K562 (cell line): Measurements from ENCODE around the gene ZNF800. TPM values are rescaled to one million over a fixed set of nuclear protein-coding genes. Genes with fewer than 3 reads are reported as not detected.
A peak's percentile ranks its signal among the peaks of the same experiment; 100 is the strongest.

Experiments
- ARID2 ChIP-seq: fragments of 450-650 bp; IDR thresholded peaks from 2 replicates; pipeline ENCODE4 v1.6.1; 2017; ENCODE audit warnings: antibody characterized with exemption, mild to moderate bottlenecking
- BDP1 ChIP-seq: IDR thresholded peaks from 3 replicates; pipeline ENCODE4 v1.6.1; 2011; ENCODE audit not compliant: insufficient read length, insufficient read depth
- CEBPB ChIP-seq: fragments of 450-650 bp; IDR thresholded peaks from 2 replicates; pipeline ENCODE4 v1.6.1; 2016; ENCODE audit warnings: missing genetic modification characterization, missing compliant biosample characterization
- FOXP1 ChIP-seq: sonication (generic); formaldehyde crosslinking; IDR thresholded peaks from 2 replicates; pipeline ENCODE4 v1.8.0; 2022; ENCODE audit warnings: mild to moderate bottlenecking, missing genetic modification reagents
- NCOA2 ChIP-seq, 2 experiments: fragments of 450-650 bp; IDR thresholded peaks; 2 replicates each; pipeline ENCODE4 v1.6.1; 2018; ENCODE audit warnings: mild to moderate bottlenecking in 2 of 2, moderate library complexity in 1 of 2; ENCODE audit not compliant: partially characterized antibody in 2 of 2
- NFIC ChIP-seq: fragments of 450-650 bp; IDR thresholded peaks from 2 replicates; pipeline ENCODE4 v1.6.1; 2017; ENCODE audit warnings: mild to moderate bottlenecking, inconsistent platforms
- YY1 ChIP-seq, 3 experiments: IDR thresholded peaks; 2 replicates each; pipeline ENCODE4 v1.6.1; 2011; ENCODE audit warnings: low read length in 2 of 3, mild to moderate bottlenecking in 2 of 3, moderate library complexity in 2 of 3, borderline replicate concordance in 1 of 3, control low read depth in 1 of 3, low read depth in 1 of 3; ENCODE audit not compliant: insufficient read depth in 3 of 3, insufficient replicate concordance in 2 of 3, control insufficient read depth in 1 of 3, insufficient read length in 1 of 3; ENCODE audit errors: extremely low read depth in 1 of 3
- ZNF384 ChIP-seq: IDR thresholded peaks from 2 replicates; pipeline ENCODE4 v1.6.1; 2012; ENCODE audit warnings: low read depth, low read length, improper control_type of control experiment
- polyA plus RNA-seq, 8 experiments: library from polyadenylated mRNA; depleted of rRNA in 4 of 8; stranded (reverse) in 5 of 8; unstranded in 3 of 8; fragments of >200 nt; fragmentation: Nextera tagmentation in 2 of 8; fragmentation: Illumina TruSeq in 1 of 8; extraction: Ambion mirVana in 2 of 8; extraction: Trizol in 1 of 8; gene quantifications; 2 replicates each; pipeline versions ENCODE4 v1.2.1 to v1.2.3, GENCODE V29; 2011 to 2014; ENCODE audit warnings: inconsistent platforms in 1 of 8, missing spikeins in 1 of 8
- total RNA-seq, 7 experiments: library from RNA; depleted of rRNA in 6 of 7; stranded (reverse); fragments of >200 nt in 6 of 7; fragmentation: Illumina TruSeq in 2 of 7; extraction: Trizol in 2 of 7; gene quantifications; 2 replicates each; pipeline versions ENCODE4 v1.2.1 to v1.2.3, GENCODE V29; 2011 to 2021; ENCODE audit warnings: low replicate concordance in 1 of 7
- TF ChIP-seq, protein P1 (sequence below), 2 experiments: fragments of 450-650 bp; formaldehyde crosslinking in 1 of 2; IDR thresholded peaks; 2 replicates each; pipeline versions ENCODE4 v1.4.0 to v1.6.1; 2014 to 2020; ENCODE audit warnings: mild to moderate bottlenecking in 2 of 2, borderline replicate concordance in 1 of 2, low read depth in 1 of 2
- TF ChIP-seq, protein P2 (sequence below), 2 experiments: fragments of 250-450 bp in 1 of 2; fragments of 450-650 bp in 1 of 2; sonication (Bioruptor Pico) in 1 of 2; IDR thresholded peaks; 2 replicates each; pipeline versions ENCODE4 v1.6.1 to v1.8.0; 2016 to 2021; ENCODE audit warnings: mild to moderate bottlenecking in 2 of 2, moderate library complexity in 2 of 2, missing compliant biosample characterization in 1 of 2, missing genetic modification characterization in 1 of 2

The ZNF800 gene
- total and polyA plus RNA-seq, 9 of the 15 experiments (the other 6 are each of a cell fraction or from before 2014, with no cell fraction given): 7.5 to 58.3 (median 33.4) TPM

DNA sequence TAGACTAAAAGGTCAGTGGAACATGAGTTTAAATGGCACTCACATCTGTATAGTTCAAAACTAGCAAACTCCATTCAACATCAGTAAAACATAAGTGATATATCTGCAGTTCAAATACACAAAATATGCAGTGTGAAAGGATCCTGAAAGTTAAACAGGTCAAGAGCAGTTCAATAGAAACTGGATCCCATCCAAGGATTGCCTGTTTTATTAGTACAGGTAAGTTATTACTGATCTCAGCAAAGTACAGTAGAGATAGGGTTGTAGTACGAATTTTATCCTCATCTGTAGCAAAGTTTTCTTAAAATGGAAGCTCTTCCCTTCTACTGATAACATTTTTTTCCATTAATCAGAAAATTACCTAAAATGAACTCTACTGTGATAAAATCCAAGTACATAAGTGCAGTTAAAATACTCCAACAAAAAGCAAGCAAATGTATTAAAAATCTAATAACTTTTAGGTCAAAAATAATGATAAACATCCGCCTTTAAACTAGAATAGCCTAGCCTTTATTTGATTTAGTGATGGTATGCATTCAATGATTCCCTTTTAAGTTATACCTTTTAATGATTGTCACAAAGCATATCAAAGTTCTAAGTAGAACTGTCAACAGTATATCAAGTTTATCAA, 2.2 kb downstream of the ZNF800 start (continued):
- TF ChIP-seq, protein P1, sequence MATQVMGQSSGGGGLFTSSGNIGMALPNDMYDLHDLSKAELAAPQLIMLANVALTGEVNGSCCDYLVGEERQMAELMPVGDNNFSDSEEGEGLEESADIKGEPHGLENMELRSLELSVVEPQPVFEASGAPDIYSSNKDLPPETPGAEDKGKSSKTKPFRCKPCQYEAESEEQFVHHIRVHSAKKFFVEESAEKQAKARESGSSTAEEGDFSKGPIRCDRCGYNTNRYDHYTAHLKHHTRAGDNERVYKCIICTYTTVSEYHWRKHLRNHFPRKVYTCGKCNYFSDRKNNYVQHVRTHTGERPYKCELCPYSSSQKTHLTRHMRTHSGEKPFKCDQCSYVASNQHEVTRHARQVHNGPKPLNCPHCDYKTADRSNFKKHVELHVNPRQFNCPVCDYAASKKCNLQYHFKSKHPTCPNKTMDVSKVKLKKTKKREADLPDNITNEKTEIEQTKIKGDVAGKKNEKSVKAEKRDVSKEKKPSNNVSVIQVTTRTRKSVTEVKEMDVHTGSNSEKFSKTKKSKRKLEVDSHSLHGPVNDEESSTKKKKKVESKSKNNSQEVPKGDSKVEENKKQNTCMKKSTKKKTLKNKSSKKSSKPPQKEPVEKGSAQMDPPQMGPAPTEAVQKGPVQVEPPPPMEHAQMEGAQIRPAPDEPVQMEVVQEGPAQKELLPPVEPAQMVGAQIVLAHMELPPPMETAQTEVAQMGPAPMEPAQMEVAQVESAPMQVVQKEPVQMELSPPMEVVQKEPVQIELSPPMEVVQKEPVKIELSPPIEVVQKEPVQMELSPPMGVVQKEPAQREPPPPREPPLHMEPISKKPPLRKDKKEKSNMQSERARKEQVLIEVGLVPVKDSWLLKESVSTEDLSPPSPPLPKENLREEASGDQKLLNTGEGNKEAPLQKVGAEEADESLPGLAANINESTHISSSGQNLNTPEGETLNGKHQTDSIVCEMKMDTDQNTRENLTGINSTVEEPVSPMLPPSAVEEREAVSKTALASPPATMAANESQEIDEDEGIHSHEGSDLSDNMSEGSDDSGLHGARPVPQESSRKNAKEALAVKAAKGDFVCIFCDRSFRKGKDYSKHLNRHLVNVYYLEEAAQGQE (IDR thresholded peaks at IDR 0.05; ENCODE audit: borderline replicate concordance): no peak
- TF ChIP-seq, protein P1 (CRISPR knock-in tag; IDR thresholded peaks at IDR 0.05; ENCODE audit: low read depth): no peak
- TF ChIP-seq ZNF384 (no peak), CEBPB (no peak), NCOA2 (IDR thresholded peaks at IDR 0.05; ENCODE audit: partially characterized antibody in 2 of 2) (peak in 1 of 2 experiments; percentile 29), NFIC (peak; percentile 36; the same call in 1 of the 2 replicates), ARID2 (no peak), YY1 (IDR thresholded peaks at IDR 0.05; ENCODE audit: borderline replicate concordance in 1 of 3, control insufficient read depth in 1 of 3, extremely low read depth in 1 of 3, insufficient read depth in 3 of 3, insufficient read length in 1 of 3, insufficient replicate concordance in 2 of 3, low read depth in 1 of 3, low read length in 2 of 3) (no peak), FOXP1 (CRISPR knock-in tag) (no peak), BDP1 (no peak)
- TF ChIP-seq, protein P2, sequence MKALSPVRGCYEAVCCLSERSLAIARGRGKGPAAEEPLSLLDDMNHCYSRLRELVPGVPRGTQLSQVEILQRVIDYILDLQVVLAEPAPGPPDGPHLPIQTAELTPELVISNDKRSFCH (CRISPR knock-in tag; IDR thresholded peaks at IDR 0.05): no peak
- TF ChIP-seq, protein P2 (tag; IDR thresholded peaks at IDR 0.05): no peak
